ENCODE measurements around the gene AQP5. TPM values are rescaled to one million over a fixed set of nuclear protein-coding genes. Genes with fewer than 3 reads are reported as not detected.

AQP5 gene
- total RNA-seq, 2 donors from 2014 or later: 0.42 to 0.54 TPM

Other genes with a start within 250 kb of the AQP5 start
- 100 to 1,000 TPM; 232 to 244 TPM for gene TMBIM6, start 220.3 kb upstream of the AQP5 start, total RNA-seq
- gene NCKAP5L, start 133.5 kb upstream of the AQP5 start, total RNA-seq: 10 to 100 TPM; 34.9 to 38.0 TPM
- gene BCDIN3D, start 118.8 kb upstream of the AQP5 start, total RNA-seq: 1 to 10 TPM; 1.6 to 2.7 TPM
- gene FAIM2, start 58.0 kb upstream of the AQP5 start, total RNA-seq: 1 to 10 TPM; 2.8 TPM
- 1 to 10 TPM in 1 of 2 donors, not detected in 1; 3.0 TPM for gene AQP2, start 11.1 kb upstream of the AQP5 start, total RNA-seq
- not detected for gene AQP6, start 11.1 kb downstream of the AQP5 start, total RNA-seq
- 1 to 10 TPM; 3.0 to 4.8 TPM for gene RACGAP1, start 63.6 kb downstream of the AQP5 start, total RNA-seq
- not detected for gene ASIC1, start 95.7 kb downstream of the AQP5 start, total RNA-seq
- gene SMARCD1, start 123.5 kb downstream of the AQP5 start, total RNA-seq: 10 to 100 TPM; 53.6 to 60.0 TPM
- 1 to 10 TPM; 4.2 to 5.0 TPM for gene GPD1, start 142.1 kb downstream of the AQP5 start, total RNA-seq
- gene COX14, start 150.4 kb downstream of the AQP5 start, total RNA-seq: 10 to 100 TPM; 50.8 to 57.2 TPM
- gene CERS5, start 205.5 kb downstream of the AQP5 start, total RNA-seq: 10 to 100 TPM; 34.6 to 73.5 TPM

All from thoracic aorta (tissue), 2 donors.